Activated CD4-positive, alpha-beta T cell treated with anti-CD3 and anti-CD28 coated beads, Interleukin-2, amount 50 U/mL, for 24 hours (primary cell): Measurements from ENCODE around the gene SVIL.
"Not testable (repeated sequence)": the region's sequence is repeated elsewhere in the genome, so short reads cannot be mapped to it uniquely, and the experiment has no call there.

Experiments
- DNase-seq, 2 donors: peaks; one replicate each; pipeline ENCODE4 v3.0.0-alpha.2; 2020; ENCODE audit warnings: low read depth in 1 of 2, low spot score in 1 of 2

The SVIL gene

GRCh38 chr10:29650552-29650944, 15.8 kb upstream of the SVIL start:
- no peak for DNase-seq

- no peak for DNase-seq
Measured at GRCh38 chr10:29649561-29650551, 15.1 kb upstream of the SVIL start.

- no peak for DNase-seq
Measured at GRCh38 chr10:29648983-29649268, 14.2 kb upstream of the SVIL start.

DNA sequence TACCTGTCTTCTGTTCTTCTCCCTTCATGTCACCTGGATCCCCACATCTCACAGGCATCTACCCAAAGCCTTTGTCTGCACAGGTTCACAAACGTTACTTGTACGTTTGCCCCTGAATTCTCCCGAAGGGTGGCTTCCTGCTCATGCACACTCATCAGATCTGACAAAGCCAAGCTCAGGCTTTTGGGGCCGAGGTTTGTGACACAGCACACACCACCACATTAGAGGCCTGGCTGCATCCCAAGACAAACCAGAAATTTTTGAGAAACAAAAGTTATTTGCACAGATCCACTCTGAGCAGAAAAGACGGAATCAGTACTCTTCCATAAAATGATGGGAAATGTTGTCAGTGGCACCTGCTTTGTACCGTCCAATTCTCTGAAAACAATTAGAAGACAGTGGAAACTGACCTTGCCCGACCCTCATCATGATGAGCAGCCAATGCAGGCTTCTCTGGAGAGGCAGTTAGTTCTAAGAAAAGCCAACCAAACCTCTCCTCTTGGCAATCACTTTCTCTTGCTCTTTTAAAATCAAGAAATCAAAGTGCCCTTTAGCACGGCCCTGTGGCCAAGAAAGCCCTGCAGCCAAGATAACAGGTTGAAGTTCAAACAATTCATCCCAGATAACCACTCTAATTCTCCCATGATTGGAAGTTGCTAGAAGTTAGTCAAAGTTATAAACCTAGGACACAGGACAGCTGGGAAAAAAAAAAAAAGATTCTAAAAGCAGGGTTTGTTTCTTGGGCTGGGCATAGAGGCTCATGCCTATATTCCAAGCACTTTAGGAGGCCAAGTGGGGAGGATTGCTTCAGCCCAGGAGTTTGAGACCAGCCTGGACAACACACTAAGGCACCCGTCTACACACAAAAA, 13.6 kb upstream of the SVIL start:
- DNase-seq = no peak

DNA sequence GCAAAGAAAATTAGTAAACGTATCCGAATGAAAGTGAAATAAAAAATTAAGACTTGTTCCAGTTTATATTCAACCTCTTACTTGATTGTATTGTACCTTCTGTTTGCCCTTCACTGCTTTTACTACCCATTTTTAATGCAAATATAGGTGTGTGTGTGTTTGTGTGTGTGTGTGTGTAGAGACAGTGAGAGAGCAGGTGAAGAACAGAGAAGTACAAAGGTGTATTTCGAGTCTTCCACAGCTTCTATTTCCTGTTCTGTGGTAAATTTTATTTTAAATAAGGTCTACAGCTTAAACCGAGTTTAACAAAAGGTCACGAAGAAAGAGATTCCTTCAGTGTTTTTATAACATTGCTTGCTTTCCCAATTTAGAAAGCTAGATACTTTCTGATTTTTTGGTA, 12.7 kb upstream of the SVIL start:
- no peak for DNase-seq

DNA sequence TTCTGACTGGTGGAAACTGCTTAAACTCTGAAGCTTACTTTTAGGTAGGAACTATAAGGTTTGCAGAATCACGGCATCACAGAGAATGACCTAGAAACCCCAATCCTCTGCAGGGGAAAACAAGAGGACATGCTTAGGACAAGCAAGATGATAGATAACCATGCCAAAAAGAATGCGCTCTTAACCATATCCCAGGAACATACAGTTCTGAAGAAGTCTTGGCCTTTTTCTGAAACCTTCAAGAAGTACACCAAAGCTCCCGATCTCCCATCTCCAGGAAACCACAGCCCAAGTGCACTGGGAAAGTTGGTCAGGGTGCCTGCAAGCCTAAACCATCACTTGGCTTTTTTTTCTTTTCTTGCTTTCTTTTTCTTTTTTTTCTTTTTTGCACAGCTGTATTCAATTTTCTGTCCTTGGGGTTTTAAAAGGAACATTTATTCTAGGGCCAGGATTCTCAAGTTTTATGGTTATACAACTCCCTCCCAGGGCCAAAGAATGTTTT, 12.2 kb upstream of the SVIL start:
- no peak for DNase-seq

- DNase-seq = peak in 1 of 2 donors; percentile 13
Measured at GRCh38 chr10:29646238-29646902, 11.6 kb upstream of the SVIL start.

GRCh38 chr10:29643771-29644501, 9.2 kb upstream of the SVIL start:
- no peak for DNase-seq

DNA sequence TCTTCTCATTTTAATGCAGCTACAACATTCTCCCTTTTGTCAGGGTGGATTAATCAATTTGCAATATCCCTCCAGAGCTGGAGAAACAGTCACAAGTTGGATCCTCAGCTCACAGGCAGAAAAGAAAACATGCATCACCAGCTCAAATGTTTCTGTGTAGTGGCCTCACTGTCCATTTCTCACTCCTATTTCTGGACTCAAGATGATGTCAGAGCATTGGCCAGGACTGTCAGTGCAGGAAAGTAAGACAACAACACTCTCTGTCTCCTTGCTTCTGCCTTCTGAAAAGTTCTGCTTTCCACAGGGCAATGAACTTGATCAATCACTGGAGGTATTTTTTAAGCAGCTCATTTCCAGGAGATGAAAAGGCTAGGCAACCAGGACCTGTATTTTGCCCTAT, 8.2 kb upstream of the SVIL start:
- DNase-seq = no peak

GRCh38 chr10:29637537-29637936, 2.8 kb upstream of the SVIL start:
- DNase-seq = no peak

DNA sequence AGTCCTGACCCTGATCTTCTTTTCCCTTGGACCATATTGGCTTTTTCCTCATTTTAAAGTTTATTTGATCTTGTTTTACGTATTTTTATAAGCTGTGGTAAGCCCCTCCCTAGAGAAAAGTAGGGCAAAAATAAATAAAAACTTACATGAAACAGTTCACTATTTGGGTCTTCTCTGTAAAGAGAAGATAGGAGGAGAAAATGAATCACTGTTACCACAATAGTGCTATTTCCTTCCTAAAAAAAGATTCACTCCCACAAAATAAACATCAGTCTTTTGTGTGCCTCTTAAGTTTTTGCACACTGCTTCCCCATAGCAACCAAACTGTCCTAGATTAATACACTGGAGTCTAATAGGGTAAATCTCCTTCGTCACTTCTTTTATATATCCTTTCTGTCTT, 1.4 kb upstream of the SVIL start:
- DNase-seq = no peak

- DNase-seq = no peak
Measured at GRCh38 chr10:29635711-29636144, 957 bp upstream of the SVIL start.

DNA sequence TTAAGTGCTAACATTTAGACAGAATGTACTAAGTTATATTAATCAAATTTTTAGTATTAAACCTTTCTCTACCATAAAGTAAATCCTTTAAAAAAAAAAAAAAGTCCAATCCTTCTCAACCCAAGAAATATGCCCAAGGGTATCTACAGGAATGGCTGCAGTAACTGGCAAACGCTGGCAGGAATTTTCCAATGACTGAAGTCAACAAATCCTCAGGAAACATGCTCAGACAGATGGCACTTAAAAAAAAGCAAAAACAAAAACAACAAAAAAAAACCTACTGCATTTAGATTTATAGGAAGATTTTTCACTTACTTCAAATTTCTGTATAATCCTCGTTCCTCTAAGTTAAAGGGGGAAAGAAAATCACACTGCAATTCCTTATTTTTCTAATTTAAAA, 666 bp downstream of the SVIL start:
- DNase-seq = no peak

DNA sequence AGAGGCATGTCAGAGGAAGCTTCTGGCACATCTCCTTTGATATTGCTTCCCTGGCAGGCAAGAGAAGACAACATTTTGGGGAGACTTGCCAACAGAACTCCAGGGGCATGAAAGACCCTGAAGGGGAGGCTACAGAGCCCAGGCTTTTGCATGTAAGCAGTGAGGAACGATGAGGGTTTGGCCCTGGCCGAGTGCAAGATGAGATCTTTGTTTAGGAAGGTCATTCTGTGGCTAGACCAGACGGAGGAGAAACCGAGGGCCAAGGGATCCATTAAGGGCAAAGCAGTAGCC, 3.8 kb downstream of the SVIL start:
- DNase-seq = no peak

- no peak for DNase-seq
Measured at GRCh38 chr10:29630205-29631048, 4.3 kb downstream of the SVIL start.

- no peak for DNase-seq
Measured at GRCh38 chr10:29628912-29629526, 5.8 kb downstream of the SVIL start.

DNA sequence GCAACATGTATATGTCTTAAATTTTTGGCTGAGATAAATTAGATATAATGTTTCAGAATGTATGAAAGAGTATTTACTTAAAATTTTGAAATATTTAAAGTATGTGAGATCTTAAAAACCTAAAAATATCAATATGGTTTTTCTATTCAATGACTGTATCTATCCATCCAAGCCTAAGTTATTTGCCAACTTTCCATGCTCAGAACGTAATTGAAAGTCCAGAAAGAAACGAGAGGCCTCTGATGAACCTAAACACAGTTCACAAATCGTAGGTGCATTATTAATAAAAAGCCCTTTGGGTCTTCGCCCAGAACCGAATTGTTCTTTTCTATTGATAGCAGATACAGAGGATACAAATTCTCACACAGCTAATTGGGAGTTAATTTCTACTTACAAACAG, 6.5 kb downstream of the SVIL start:
- DNase-seq = no peak

GRCh38 chr10:29627201-29628132, 7.3 kb downstream of the SVIL start:
- DNase-seq = no peak

GRCh38 chr10:29624357-29624756, 10.4 kb downstream of the SVIL start:
- DNase-seq = not testable (repeated sequence)
